UCSD-AML1 (cell line): Measurements from ENCODE around the gene STAU1.
"Not testable (repeated sequence)": the region's sequence is repeated elsewhere in the genome, so short reads cannot be mapped to it uniquely, and the experiment has no call there.

Experiments used
- DNase-seq: peaks from one replicate; lab custom pipeline; 2025; ENCODE audit not compliant: unreplicated experiment; lab: John Stamatoyannopoulos, UW

The STAU1 gene

DNA sequence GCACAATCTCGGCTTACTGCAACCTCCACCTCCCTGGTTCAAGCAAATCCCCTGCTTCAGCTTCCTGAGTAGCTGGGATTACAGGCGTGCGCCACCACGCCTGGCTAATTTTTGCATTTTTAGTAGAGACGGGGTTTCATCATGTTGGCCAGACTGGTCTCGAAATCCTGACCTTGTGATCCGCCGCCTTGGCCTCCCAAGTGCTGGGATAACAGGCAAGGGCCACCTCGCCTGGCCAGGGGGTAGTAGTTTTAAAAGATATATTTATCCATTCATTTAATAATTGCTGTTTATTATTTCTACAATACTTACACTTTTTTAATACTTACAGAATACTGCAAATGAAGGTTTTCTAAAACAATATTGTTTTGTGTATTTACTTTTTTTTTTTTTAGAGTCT is 15.6 kb upstream of the STAU1 start:
- DNase-seq = no peak

DNA sequence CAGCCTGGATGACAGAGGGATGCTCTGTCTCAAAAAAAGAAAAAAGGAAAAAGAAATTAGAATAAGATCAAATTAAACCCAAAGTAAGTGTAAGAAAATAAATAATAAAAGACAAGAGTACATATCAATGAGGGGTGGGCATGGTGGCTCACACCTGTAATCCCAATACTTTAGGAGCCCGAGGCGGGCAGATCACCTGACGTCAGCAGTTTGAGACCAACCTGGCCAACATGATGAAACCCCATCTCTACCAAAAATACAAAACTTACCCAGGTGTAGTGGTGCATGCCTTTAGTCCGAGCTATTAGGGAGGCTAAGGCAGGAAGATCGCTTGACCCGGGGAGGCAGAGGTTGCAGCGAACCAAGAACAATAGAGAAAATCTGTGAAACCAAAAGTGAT is 14.9 kb upstream of the STAU1 start:
- DNase-seq = no peak

DNA sequence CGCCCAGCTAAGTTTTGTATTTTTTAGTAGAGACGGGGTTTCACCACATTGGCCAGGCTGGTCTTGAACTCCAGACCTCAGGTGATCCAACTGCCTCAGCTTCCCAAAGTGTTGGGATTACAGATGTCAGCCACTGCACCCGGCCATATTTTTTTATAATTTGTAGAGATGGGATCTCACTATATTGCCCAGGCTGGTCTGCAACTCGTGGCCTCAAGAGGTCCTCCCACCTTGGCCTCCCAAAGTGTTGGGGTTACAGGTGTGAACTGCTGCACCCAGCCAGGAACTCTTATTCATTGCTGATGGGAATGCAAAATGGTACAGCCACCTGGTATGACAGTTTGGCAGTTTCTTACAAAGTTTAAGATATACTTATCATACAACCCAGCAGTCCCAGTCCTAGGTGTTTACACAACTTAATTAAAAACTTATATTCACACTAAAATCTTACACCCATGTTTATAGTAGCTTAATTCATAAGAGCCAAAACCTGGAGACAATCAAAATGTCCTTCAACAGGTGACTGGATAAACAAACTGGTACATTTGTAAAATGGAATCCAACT is 11.7 kb upstream of the STAU1 start:
- DNase-seq = no peak

- DNase-seq = not testable (repeated sequence)
Measured at GRCh38 chr20:49192944-49193518, 4.9 kb upstream of the STAU1 start.

GRCh38 chr20:49187330-49187850 is 744 bp downstream of the STAU1 start:
- DNase-seq = peak; percentile 34

GRCh38 chr20:49186535-49187329 is 1.4 kb downstream of the STAU1 start:
- DNase-seq = peak; percentile 40

GRCh38 chr20:49185071-49185761 is 2.9 kb downstream of the STAU1 start:
- DNase-seq = no peak

GRCh38 chr20:49184691-49185070 is 3.5 kb downstream of the STAU1 start:
- no peak for DNase-seq

- DNase-seq = not testable (repeated sequence)
Measured at GRCh38 chr20:49184084-49184501, 4.0 kb downstream of the STAU1 start.

- no peak for DNase-seq
Measured at GRCh38 chr20:49183444-49183843, 4.7 kb downstream of the STAU1 start.

- DNase-seq = no peak
Measured at GRCh38 chr20:49181265-49181877, 6.8 kb downstream of the STAU1 start.

GRCh38 chr20:49179368-49180277 is 8.5 kb downstream of the STAU1 start:
- DNase-seq = no peak

DNA sequence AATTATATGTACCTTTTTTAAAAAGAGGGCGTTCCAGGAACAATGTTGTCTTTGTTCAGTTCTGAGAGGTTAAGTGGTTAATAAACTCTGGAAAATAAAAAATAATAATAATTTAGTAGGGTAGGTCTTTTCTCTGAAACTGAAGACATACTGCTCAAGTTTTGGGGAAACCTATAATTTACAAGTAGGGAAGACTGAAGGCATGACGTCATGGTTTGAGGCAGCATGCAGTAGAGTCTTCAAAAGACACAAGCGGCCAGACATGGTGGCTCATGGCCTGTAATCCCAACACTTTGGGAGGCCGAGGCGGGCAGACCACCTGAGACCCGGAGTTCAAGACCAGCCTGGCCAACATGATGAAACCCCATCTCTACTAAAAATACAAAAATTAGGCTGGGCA is 14.0 kb downstream of the STAU1 start:
- DNase-seq = no peak

- DNase-seq = no peak
Measured at GRCh38 chr20:49172413-49172812, 15.7 kb downstream of the STAU1 start.

DNA sequence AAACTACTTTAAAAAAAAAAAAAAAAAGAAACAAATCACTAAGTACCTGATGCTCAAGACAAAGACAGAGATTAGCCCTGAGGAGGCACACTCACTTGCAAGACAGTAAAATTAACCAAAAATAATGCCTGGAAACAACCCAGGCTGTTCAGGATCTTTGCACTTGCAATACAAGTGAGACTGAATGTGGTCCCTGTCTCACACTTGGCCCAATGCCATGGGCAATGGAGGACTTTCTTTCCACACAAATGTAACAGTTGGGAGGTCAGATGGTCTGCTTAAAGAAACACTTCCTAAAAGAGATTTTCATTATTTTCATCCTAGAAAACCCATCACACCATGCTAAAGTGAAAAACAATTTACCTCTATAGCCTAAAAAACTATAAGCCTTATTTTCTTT is 16.2 kb downstream of the STAU1 start:
- DNase-seq = no peak

DNA sequence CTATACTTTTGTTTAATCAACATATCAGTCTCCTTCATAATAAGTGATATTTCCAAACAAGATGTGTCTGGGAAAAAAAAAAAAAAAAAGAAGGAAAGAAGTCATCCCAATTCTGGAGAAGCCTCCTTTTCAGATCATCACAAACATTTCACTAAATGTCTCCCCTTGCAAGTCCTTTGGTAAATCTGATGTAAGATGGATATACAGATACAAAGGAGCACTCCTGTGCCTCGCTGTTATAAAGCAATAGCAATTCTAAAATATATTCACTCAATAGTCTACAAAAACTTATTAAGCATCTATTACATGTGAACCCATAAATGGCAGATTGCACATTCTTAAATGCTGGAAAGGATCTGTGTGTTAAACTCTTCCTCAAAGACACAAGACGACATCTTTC is 17.4 kb downstream of the STAU1 start:
- DNase-seq = no peak

GRCh38 chr20:49169547-49169946 is 18.6 kb downstream of the STAU1 start:
- DNase-seq = no peak

- not testable (repeated sequence) for DNase-seq
Measured at GRCh38 chr20:49168864-49169263, 19.3 kb downstream of the STAU1 start.

DNA sequence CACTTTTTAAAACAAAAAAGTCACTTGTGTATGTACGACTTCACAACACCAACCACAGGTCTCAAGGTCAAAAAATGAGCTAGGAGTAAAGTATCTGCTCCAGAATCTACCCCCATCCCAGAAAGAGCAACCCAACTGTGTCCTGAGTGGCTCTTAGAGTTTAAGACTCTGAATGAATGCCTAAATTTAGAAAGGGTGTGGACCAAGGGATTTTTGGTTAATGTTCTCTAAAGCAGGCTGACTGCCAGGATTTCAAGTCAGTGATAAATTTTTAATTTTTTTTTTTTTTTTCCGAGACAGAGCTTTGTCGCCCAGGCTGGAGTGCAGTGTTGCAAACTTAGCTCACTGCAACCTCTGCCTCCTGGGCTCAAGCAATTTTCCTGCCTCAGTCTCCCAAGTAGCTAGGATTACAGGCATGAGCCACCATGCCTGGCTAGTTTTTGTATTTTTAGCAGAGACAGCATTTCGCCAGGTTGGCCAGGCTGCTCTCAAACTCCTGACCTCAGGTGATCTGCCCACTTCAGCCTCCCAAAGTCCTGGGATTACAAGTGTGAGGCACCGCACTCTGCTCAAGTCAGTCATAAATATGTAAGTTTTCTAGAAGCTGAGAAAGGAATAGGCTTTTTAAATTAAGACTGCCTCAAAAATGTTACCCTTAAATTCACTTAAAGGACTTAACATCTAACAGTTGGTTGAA is 20.2 kb downstream of the STAU1 start:
- no peak for DNase-seq
